Ascending aorta (tissue), 2 donors: Measurements from ENCODE around the gene LAMB1. TPM values are rescaled to one million over a fixed set of nuclear protein-coding genes. Genes with fewer than 3 reads are reported as not detected.

ENCODE experiments used
- DNase-seq, 2 donors: peaks; one replicate each; pipeline ENCODE4 v3.0.0-alpha.2; 2019; ENCODE audit warnings: low spot score in 2 of 2
- H3K27ac ChIP-seq, 2 donors: fragments of 200-600 bp; sonication (generic); one replicate each; pipeline ENCODE4 v1.5.1; 2016 to 2017; ENCODE audit warnings: mild to moderate bottlenecking in 1 of 2
- H3K27me3 ChIP-seq: fragments of 200-600 bp; sonication (generic); one replicate; pipeline ENCODE4 v1.5.1; 2017
- H3K36me3 ChIP-seq, 2 donors: fragments of 200-600 bp; sonication (generic); one replicate each; pipeline ENCODE4 v1.5.1; 2016
- H3K4me1 ChIP-seq, 2 donors: fragments of 200-600 bp; sonication (generic); one replicate each; pipeline ENCODE4 v1.5.1; 2016 to 2017; ENCODE audit warnings: mild to moderate bottlenecking in 1 of 2
- H3K4me3 ChIP-seq, 2 donors: fragments of 200-600 bp; sonication (generic); one replicate each; pipeline ENCODE4 v1.5.1; 2016 to 2017; ENCODE audit warnings: mild to moderate bottlenecking in 1 of 2
- H3K9me3 ChIP-seq, 2 donors: fragments of 200-600 bp; sonication (generic); one replicate each; pipeline ENCODE4 v1.5.1; 2016
- CTCF ChIP-seq, 3 experiments: fragments of 200-600 bp in 2 of 3; fragments of 450-650 bp in 1 of 3; sonication (generic) in 2 of 3; IDR thresholded peaks; one replicate each; pipeline ENCODE4 v1.5.1; 2016 to 2019; ENCODE audit warnings: antibody characterized with exemption in 3 of 3, mild to moderate bottlenecking in 1 of 3, moderate library complexity in 1 of 3
- intact Hi-C: fragments of 100-400 bp; cut with DNase I; formaldehyde crosslinking; loops from one replicate; pipeline ENCODE4 v1.15.1; 2023
- total RNA-seq: library from RNA; depleted of rRNA; stranded (reverse); fragments of >200 nt; gene quantifications from one replicate; pipeline ENCODE4 v1.1.0, GENCODE V29; 2016

Gene LAMB1
- total RNA-seq, 1 donor from 2014 or later, result 198 TPM

- peaks cover 13 to 65% of the 10 kb centered on the region in 2 donors for H3K36me3 ChIP-seq
- H3K4me1 ChIP-seq, result peaks cover 0 to 5% of the 10 kb centered on the region in 2 donors
- DNase-seq, result no peak
- peak overlapping the region in 1 of 2 donors; percentile 12 for H3K27ac ChIP-seq
- H3K9me3 ChIP-seq, result no peaks in the 10 kb centered on the region
- peak in 1 of 3 experiments; percentile 16 for TF ChIP-seq CTCF (IDR thresholded peaks at IDR 0.05)
- H3K4me3 ChIP-seq, result no peak overlapping the region
- no peaks in the 10 kb centered on the region for H3K27me3 ChIP-seq
- intact Hi-C loops, result no loop called here
These were observed 20.0 kb downstream of the LAMB1 start for GRCh38 chr7:107982918-107983389.

GRCh38 chr7:107982042-107982840 is 20.7 kb downstream of the LAMB1 start:
- Histone ChIP-seq H3K9me3 (no peaks in the 10 kb centered on the region), H3K36me3 (peaks cover 13 to 66% of the 10 kb centered on the region in 2 donors), H3K27ac (peak overlapping the region in 1 of 2 donors; percentile 12), H3K4me3 (no peak overlapping the region), H3K27me3 (no peaks in the 10 kb centered on the region), H3K4me1 (peaks cover 0 to 5% of the 10 kb centered on the region in 2 donors)
- DNase-seq, result no peak
- TF ChIP-seq CTCF (IDR thresholded peaks at IDR 0.05), result no peak
- intact Hi-C loops, result no loop called here

- DNase-seq, result no peak
- Histone ChIP-seq H3K27ac (no peak overlapping the region), H3K9me3 (no peaks in the 10 kb centered on the region), H3K36me3 (peaks cover 20 to 64% of the 10 kb centered on the region in 2 donors), H3K4me3 (no peak overlapping the region), H3K27me3 (no peaks in the 10 kb centered on the region), H3K4me1 (peaks cover 0 to 5% of the 10 kb centered on the region in 2 donors)
- intact Hi-C loops, result no loop called here
- TF ChIP-seq CTCF (IDR thresholded peaks at IDR 0.05), result no peak
These were observed 21.5 kb downstream of the LAMB1 start for GRCh38 chr7:107981466-107981865.

GRCh38 chr7:107980671-107981190 is 22.2 kb downstream of the LAMB1 start:
- TF ChIP-seq CTCF (IDR thresholded peaks at IDR 0.05), result no peak
- DNase-seq, result no peak
- no peak overlapping the region for H3K27ac ChIP-seq

GRCh38 chr7:107980171-107980570 is 22.8 kb downstream of the LAMB1 start:
- Histone ChIP-seq H3K27ac (no peak overlapping the region), H3K27me3 (no peaks in the 10 kb centered on the region), H3K4me1 (peaks cover 0 to 5% of the 10 kb centered on the region in 2 donors), H3K36me3 (peaks cover 24 to 66% of the 10 kb centered on the region in 2 donors), H3K9me3 (no peaks in the 10 kb centered on the region), H3K4me3 (no peak overlapping the region)
- no peak for DNase-seq
- TF ChIP-seq CTCF (IDR thresholded peaks at IDR 0.05), result no peak
- intact Hi-C loops, result no loop called here

More at GRCh38 chr7:107980671-107981190, 22.2 kb downstream of the LAMB1 start:
- H3K27me3 ChIP-seq, result no peaks in the 10 kb centered on the region
- no peak overlapping the region for H3K4me3 ChIP-seq
- no peaks in the 10 kb centered on the region for H3K9me3 ChIP-seq
- H3K4me1 ChIP-seq, result peaks cover 0 to 5% of the 10 kb centered on the region in 2 donors
- intact Hi-C loops, result no loop called here
- peaks cover 24 to 64% of the 10 kb centered on the region in 2 donors for H3K36me3 ChIP-seq
